HG03432 (cell line): ENCODE data around the gene PIP5K1C.

ENCODE experiments used
- ATAC-seq: cut with Tn5 transposase; IDR thresholded peaks from one replicate; pipeline ENCODE4 v1.9.1; 2021; ENCODE audit warnings: mild to moderate bottlenecking, moderate library complexity; ENCODE audit not compliant: unreplicated experiment

PIP5K1C gene

DNA sequence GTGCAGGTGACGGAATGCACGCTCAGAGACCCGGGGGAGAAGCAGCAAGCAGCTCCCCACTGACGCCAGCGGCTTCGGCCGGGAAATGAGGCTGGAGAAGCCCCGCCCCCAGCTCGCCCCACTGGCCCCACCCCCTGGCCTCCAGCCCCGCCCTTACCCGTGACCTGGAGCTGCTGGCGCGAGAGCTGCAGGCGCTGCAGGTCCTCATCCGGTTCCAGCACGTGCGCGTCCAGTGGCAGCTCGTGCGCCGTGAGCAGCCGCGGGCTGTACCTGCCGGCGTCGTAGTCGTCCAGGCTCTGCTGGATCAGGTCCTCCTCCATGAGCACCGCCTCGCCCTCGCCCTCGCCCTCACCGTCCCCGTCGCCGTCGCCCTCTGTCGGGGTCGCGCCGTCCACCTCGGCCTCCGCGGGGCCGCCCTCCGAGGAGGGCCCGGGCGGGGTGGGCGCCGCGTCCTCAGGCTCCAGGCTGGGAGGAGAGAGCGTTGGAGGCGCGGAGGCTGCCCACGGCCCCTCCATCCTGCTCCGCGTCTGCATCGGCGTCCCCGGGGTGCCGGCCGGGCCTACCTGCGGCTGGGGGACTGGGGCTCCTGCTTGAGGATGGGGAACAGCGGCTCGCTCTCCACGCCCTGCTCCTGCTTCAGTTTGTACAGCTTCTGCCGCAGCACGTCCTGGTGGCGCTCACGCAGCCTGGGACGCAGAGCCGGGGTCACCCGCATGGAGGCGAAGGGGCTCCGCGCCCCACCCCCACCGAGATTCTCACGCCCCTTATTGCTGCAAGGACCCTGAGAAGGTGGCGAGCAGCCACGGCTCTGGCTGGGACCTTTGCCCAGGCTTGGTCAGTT, 87.1 kb downstream of the PIP5K1C start:
- ATAC-seq, result no peak

DNA sequence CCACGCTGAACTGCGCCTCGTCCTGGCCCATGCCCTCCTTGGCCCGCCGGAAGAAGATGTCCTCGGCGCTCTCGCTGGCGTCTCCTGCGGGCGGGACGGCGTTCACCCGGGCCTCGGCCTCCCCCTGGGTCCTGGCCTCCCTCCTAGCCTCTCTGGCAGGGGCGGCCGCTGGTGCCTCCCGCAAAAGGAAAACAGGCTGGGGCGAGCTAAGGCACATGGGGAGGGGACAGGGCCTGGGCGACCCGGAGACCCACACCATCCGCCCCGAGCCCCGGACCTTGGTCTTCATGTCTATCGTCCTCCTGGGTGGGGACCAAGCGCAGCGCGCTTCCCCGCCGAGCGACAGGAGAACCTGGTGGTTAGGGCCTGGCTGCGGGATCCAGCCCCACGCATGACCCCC, 87.9 kb downstream of the PIP5K1C start:
- ATAC-seq, result no peak

DNA sequence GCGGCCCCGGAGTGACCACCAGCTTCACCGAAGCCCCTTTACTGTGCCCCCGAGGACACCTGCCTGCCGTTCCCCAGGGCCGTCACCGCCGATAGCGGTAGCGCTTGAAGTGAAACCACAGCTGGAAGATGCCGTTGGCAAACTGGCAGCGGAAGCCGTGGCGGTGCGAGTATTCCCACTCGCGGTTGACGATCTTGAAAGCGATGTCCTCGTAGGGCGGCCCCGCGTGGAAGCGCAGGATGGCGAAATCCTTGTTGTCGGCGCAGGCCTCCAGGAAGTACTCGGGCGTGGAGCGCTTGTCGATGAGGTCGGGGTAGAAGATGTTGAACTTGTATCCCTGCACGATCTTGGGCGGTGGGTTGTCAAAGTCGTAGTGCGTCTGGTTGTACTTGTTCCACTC, 88.4 kb downstream of the PIP5K1C start:
- ATAC-seq, result no peak

GRCh38 chr19:3610745-3611717, 89.2 kb downstream of the PIP5K1C start:
- ATAC-seq, result no peak

- ATAC-seq, result no peak
These were observed 90.2 kb downstream of the PIP5K1C start for GRCh38 chr19:3609779-3610719.

- ATAC-seq, result no peak
These were observed 91.4 kb downstream of the PIP5K1C start for GRCh38 chr19:3608750-3609322.

GRCh38 chr19:3608079-3608641, 92.1 kb downstream of the PIP5K1C start:
- ATAC-seq, result no peak

DNA sequence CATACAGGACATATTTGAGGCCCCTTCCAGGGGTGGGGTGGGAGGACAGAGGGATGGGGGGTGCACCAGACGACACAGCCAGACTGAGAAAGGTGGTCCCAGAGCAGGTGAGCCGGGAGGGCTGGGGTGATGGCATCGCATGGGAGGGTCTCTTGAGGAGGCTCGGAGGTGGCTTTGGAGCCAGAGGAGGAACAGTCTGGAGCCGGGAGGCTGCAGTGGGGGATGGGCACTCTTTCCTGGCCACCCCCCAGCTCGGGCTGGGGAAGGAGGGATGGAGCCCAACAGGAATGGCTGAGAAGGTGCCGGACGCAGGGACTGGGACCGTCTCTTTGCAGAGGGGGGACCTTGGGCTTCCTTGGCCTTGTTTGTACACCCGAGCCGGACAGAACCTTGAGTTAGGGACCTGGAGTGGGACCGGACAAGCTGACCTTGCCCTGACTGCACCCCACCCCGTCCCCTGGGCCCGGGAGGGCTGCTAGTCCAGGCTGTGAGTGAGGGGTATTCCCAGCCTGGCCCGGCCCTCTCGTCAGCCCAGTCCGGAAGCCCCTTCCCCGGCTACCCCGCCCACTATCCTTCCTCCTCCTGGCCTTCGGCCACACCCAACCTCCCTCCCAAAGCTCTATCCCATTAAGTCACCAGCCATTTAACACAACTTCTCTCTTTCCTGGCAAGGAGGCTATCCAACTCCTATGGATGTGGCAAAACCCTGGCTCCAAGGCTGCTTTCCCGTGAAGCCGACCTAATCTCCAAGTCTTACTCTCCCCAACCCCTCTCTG, 92.8 kb downstream of the PIP5K1C start:
- no peak for ATAC-seq

DNA sequence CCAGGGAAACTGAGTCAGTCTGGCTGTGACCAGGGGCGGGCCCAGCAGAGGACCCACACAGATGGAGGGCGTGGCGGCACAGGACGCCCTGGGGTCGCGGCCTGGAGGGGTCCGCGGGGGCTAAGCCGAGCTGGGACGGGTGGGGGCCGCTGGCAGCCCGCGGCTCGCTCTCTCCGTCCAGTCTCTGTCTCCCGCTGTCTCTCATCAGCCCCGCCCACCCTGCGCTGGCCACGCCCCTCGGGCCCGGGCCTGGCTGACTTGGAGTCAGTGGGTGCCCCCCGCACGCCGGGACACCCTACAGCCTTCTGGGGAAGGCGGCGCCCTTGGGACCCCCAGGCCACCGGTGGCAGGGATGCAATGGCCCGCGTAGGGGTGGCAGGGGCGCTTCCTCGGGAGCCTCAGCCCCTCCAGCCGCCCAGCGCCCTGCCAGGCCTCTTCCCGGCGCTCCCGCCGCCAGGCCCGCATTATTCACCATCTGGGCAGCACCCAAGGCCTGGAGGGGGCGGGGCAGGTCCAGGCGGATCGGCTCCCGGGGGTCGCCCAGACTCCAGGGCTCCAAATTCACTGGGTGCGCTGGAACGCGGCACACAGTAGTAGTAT, 93.5 kb downstream of the PIP5K1C start, which contains the start of gene TBXA2R:
TBXA2R (minus strand) TSS at position 186 of the 600 bp plus-strand sequence. CDS start 6,241 bp downstream, outside the sequence.
- ATAC-seq, result no peak

GRCh38 chr19:3606174-3606689, 94.0 kb downstream of the PIP5K1C start:
- ATAC-seq, result no peak

GRCh38 chr19:3605770-3606169, 94.5 kb downstream of the PIP5K1C start:
- no peak for ATAC-seq

DNA sequence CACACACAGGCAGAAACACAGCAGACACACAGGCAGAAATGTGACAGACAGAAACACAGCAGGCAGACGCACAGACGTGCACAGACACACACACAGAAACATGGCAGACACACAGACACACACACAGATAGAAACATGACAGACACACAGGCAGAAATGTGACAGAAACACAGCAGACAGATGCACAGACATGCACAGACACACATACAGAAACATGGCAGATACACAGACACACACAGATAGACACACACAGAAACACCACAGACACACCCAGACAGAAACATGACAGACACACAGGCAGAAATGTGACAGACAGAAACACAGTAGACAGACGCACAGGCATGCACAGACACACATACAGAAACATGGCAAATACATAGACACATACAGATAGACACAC, 94.9 kb downstream of the PIP5K1C start:
- ATAC-seq, result no peak

- no peak for ATAC-seq
These were observed 95.3 kb downstream of the PIP5K1C start for GRCh38 chr19:3604987-3605343.

DNA sequence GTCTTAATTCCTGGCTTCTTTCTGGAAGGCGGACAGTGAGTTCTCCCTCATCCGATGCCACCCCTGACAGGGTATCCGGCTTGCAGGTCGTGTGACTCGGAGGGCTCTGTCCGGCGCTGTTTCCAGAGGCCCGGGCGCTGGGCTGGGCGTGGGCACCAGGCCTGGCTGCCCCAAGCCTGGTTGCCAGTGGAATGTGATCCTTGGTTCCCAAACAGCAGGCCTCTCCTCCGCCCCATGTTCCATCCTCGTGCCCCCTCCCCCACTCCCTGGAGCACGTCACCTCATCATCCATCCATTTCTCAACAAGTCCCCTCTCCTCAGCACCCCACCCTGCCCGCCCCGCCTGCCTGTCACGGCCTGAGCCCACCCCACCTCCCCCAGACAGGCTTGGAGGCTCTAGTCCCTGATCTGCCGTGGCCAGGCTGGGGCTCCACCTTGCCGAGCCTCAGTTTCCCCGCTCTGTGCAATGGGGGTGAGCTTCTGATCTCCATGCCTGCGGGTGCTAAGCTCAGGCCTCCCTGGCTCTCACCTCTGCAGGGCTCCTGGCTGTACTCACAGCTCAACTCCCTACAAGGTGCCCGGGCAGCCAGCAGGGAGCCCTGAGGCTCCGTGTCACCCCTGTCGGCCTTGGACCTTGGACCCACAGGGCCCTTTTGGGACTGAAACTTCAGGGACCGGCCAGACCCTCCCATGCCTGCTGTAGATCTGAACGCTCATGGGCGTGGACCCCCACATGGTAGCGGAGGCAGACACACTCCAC, 95.9 kb downstream of the PIP5K1C start:
- no peak for ATAC-seq

DNA sequence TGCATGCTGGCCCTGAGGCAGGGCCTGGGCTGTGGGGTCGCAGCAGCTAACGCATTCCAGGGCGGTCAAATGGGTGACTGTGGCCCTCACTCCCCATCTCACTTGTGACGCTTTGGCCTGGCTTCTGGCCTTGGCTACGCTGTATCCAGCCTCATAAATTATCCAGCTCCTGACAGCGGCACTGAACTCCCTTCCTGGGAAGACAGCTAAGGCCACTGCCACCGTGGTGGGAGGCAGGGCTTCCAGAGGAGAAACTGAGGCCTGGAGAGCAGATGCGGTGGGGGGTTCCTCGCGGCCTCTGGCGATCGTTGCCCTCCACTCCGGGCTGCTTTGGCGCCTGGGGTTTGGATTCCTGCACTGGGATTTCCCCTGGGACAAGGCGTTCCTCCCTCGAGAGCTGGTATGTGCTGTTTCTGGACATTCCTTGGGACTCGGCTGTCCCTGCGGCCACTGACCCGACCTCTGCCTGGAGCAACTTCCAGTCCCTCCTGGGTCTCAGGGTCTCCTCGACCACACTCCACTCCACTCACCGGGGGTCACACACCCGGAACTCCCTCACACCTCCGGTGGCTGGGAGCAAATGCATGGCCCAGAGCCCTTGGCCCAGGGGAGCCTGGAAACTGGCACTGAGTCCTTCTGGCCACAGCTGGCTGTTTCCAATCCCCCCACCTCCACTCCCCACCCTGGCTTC, 97.0 kb downstream of the PIP5K1C start:
- ATAC-seq, result no peak

DNA sequence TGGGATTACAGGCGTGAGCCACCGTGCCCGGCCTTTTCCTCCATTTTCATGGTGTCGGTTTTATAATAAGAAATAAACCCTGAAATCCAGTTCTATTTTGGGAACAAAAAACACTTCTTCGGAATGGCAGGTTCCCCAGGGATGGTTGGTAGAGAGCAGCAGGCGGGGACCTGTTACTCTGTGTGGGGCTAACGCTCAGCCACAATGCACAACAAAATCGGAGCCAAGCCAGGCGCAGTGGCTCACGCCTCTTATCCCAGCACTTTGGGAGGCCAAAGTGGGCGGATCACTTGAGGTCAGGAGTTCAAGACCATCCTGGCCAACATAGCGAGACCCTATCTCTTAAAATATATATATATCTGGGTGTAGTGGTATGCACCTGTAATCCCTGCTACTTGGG, 99.2 kb downstream of the PIP5K1C start:
- no peak for ATAC-seq

GRCh38 chr19:3599776-3600187, 100.5 kb downstream of the PIP5K1C start:
- ATAC-seq, result no peak
